ENCODE results near the gene PGAM2. TPM values are rescaled to one million over a fixed set of nuclear protein-coding genes. Genes with fewer than 3 reads are reported as not detected.

Gene PGAM2
- total RNA-seq, 1 donor: not detected

DNA sequence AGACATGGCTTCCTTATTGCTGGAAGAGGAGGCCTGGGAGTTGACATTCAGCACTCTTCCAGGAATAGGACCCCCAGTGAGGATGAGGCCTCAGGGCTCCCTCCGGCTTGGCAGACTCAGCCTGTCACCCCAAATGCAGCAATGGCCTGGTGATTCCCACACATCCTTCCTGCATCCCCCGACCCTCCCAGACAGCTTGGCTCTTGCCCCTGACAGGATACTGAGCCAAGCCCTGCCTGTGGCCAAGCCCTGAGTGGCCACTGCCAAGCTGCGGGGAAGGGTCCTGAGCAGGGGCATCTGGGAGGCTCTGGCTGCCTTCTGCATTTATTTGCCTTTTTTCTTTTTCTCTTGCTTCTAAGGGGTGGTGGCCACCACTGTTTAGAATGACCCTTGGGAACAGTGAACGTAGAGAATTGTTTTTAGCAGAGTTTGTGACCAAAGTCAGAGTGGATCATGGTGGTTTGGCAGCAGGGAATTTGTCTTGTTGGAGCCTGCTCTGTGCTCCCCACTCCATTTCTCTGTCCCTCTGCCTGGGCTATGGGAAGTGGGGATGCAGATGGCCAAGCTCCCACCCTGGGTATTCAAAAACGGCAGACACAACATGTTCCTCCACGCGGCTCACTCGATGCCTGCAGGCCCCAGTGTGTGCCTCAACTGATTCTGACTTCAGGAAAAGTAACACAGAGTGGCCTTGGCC, 4.3 kb downstream of the PGAM2 start:
- TF ChIP-seq, protein P1, sequence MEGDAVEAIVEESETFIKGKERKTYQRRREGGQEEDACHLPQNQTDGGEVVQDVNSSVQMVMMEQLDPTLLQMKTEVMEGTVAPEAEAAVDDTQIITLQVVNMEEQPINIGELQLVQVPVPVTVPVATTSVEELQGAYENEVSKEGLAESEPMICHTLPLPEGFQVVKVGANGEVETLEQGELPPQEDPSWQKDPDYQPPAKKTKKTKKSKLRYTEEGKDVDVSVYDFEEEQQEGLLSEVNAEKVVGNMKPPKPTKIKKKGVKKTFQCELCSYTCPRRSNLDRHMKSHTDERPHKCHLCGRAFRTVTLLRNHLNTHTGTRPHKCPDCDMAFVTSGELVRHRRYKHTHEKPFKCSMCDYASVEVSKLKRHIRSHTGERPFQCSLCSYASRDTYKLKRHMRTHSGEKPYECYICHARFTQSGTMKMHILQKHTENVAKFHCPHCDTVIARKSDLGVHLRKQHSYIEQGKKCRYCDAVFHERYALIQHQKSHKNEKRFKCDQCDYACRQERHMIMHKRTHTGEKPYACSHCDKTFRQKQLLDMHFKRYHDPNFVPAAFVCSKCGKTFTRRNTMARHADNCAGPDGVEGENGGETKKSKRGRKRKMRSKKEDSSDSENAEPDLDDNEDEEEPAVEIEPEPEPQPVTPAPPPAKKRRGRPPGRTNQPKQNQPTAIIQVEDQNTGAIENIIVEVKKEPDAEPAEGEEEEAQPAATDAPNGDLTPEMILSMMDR (IDR thresholded peaks at IDR 0.05; ENCODE audit: insufficient read depth, low read length): no peak
- no peak overlapping the region for H3K4me3 ChIP-seq (ENCODE audit: low read depth, low read length)
- no peak for DNase-seq (ENCODE audit: low read depth)

DNA sequence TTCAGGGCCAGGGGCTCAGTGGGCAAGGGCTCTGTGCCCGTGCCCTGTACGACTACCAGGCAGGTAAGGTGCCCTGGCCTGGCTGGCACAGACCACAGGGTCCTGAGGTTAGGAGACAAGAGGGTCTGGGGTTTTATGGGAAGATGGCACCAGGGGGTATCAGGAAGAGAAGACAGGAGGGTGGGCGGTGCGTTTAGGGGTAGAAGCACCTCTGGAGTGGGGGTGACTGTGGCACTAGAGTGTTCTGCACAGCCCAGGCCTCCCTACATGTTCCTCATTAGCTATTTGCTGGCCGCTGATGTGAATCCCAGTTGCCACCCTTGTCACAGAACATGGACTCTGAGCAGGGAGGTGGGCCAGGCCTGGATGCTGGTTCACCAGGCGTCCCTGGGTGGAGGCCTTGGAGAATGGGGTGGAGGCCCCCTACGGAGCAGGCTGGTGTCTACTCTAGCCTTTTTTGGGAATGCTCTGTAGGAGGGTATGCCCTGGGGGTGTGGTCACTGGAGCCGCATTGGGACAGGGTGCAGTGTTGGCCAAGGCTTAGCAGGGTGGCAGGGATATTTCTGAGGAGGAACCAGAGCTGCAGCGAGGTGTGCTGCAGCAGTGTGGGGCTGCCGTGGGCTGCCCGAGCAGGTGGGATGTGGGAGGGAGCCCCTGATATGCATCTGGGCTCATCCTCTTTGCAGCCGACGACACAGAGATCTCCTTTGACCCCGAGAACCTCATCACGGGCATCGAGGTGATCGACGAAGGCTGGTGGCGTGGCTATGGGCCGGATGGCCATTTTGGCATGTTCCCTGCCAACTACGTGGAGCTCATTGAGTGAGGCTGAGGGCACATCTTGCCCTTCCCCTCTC, 5.0 kb downstream of the PGAM2 start:
- no peak for DNase-seq (ENCODE audit: low read depth)
- H3K4me3 ChIP-seq (ENCODE audit: low read depth, low read length): no peak overlapping the region
- TF ChIP-seq, protein P1 (IDR thresholded peaks at IDR 0.05; ENCODE audit: insufficient read depth, low read length): no peak

DNA sequence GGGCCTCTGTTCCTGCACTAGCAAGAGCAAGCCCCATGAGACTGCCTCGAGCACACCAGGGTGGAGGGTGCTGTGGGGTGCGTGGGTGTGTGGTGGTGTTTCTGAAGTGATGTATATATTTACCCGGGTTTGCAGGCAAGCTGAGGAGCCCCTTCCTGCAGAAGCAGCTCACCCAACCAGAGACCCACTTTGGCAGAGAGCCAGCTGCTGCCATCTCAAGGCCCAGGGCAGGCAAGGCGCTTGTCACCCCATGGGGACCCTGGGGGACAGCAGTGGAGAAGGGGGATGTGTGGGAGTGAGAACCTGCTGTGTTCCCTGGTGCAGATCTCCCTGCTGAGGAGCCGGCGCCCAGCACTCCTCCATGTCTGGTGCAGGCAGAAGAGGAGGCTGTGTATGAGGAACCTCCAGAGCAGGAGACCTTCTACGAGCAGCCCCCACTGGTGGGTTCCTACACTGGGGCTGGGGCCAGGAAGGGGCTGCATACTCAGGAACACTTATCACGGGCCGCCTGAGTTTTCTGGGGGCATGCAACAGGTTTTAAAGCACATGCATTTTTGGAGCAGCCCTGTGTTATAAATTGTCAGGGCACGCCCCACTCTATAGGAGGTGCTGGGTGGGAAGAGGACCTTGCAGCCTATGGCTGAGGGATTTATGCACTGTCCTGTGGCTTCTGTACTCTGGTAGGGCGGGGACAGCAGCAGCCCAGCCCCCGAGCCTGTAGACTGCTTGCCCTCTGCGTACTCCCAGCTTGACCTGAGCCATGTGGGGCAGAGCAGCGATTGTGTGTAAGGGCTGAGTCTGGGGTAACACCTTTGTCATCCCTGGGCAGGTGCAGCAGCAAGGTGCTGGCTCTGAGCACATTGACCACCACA, 5.9 kb downstream of the PGAM2 start:
- no peak for DNase-seq (ENCODE audit: low read depth)
- TF ChIP-seq, protein P1 (IDR thresholded peaks at IDR 0.05; ENCODE audit: insufficient read depth, low read length): no peak
- no peak overlapping the region for H3K4me3 ChIP-seq (ENCODE audit: low read depth, low read length)

DNA sequence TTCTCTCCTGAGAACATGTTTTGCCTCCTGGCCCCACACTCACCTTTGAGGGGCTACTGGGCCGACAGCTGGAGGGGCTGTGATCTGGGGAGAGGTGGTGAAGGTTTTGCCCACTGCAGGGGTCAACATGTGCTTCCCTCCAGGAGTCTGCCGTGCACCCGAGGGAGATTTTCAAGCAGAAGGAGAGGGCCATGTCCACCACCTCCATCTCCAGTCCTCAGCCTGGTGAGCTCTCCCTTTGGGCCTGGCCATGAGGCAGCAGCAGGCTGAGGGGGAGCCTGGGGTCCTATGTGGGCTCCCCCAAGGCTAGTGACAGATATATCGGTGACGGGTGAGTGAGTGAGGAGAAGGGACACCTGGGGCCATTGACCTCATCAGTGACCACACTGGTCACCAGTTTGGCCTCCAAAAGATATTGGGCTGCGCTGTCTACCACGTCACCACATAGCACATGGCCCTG, 6.6 kb downstream of the PGAM2 start:
- DNase-seq (ENCODE audit: low read depth): no peak
- TF ChIP-seq, protein P1 (IDR thresholded peaks at IDR 0.05; ENCODE audit: insufficient read depth, low read length): no peak
- H3K4me3 ChIP-seq (ENCODE audit: low read depth, low read length): no peak overlapping the region

DNA sequence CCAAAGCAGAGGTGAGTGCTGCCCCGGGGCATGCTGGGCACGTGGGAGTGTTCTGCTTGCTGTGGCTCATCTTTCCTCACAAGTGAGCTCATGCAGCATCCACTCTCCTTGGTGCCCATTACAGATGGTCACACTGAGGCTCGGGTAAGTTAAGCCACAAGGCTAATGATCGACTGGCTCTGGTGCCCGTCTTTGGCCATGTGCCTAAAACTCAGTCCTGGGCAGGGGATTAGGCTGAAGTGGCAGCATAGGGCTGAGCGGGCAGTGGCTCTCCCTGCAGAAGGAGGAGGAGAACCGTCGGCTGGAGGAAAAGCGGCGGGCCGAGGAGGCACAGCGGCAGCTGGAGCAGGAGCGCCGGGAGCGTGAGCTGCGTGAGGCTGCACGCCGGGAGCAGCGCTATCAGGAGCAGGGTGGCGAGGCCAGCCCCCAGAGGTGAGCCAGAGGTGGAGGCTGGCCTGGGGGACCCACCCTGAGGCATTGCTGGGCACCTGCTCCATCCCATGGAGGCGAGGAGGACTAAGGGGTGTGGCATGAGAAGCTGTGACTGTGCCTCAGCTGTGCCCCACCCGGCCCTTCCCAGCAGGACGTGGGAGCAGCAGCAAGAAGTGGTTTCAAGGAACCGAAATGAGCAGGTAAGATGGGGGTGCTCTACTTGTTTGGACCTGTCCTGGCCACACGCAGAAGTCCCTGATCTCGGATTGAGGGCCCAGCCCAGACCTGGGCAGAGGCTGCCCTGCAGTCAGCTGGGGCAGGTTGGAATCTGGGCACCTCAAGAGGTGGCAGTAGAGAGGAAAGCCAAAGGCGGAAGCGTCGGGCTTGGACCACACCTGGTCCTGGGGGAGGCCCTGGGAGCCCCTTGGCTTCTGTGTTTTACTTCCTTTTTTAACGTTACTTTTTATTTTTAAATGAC, 7.3 kb downstream of the PGAM2 start:
- TF ChIP-seq, protein P1 (IDR thresholded peaks at IDR 0.05; ENCODE audit: insufficient read depth, low read length): no peak
- no peak overlapping the region for H3K4me3 ChIP-seq (ENCODE audit: low read depth, low read length)
- no peak for DNase-seq (ENCODE audit: low read depth)

Measured in fibroblast of the aortic adventitia (primary cell).